ENCODE data around the gene ZNF141. TPM values are rescaled to one million over a fixed set of nuclear protein-coding genes. Genes with fewer than 3 reads are reported as not detected.
A peak's percentile ranks its signal among the peaks of the same experiment; 100 is the strongest.
"Not testable (repeated sequence)": the region's sequence is repeated elsewhere in the genome, so short reads cannot be mapped to it uniquely, and the experiment has no call there.

Gene ZNF141
- 10 to 100 TPM; 12.9 to 70.9 (median 32.2) TPM for total RNA-seq

DNA sequence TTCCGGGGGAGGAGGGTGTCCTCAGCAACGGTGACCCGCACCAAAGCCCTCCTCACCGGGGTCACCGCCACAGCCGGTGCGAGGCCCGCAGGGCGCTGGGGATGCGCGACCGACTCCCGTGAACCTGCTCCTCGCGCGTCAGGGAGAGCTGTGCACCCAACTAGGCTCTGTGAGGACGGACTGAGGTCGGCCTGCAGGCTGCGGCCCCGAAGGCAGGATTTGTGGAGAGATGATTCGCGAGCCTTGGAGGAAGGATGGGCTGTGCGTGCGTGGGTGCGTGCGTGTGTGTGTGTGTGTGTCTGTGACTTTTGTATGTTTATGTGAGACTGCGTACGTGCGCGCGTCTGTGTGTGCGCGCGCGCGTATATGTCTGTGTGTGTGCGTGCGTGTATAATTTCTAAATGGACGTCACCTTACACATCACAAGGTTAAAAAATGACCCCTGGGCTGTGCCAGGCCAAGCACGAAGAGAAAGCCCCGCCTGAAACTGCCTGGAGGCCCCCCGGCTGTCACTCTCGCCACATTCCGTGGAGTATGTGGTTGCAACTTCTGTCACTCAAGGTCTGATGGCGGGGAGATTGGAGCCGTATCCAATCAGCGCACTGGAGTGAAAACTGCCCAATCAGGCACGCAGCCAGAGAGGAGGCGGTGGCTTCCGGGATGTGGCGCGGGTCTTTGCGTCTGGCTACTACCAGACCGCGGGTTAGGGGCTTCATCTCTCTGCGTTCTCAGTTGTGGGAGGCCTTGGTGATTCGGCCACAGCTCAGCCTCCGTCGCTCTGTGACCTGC, at the start of gene ZNF141:
TSS of gene ZNF141 (plus strand) at position 672 of the 789 bp plus-strand sequence. CDS start 170 bp downstream, outside the sequence.
- no peaks in the 10 kb centered on the region for H3K27me3 ChIP-seq
- peak; percentile 95 to 98 for DNase-seq
- H3K9me3 ChIP-seq, result no peaks in the 10 kb centered on the region
- peaks cover 0 to 5% of the 10 kb centered on the region in 2 donors for H3K4me1 ChIP-seq
- intact Hi-C loops (cut with DNase I; ENCODE audit: low total_unique reads), result no loop called here
- peak within 1 kb of the TSS; percentile 60 to 90 for H3K4me3 ChIP-seq
- H3K27ac ChIP-seq, result peak within 1 kb of the TSS; percentile 90 to 94
- no peaks in the 10 kb centered on the region for H3K36me3 ChIP-seq
- peak; percentile 50 to 62 for TF ChIP-seq POLR2A (IDR thresholded peaks at IDR 0.05)
- TF ChIP-seq, protein P1, sequence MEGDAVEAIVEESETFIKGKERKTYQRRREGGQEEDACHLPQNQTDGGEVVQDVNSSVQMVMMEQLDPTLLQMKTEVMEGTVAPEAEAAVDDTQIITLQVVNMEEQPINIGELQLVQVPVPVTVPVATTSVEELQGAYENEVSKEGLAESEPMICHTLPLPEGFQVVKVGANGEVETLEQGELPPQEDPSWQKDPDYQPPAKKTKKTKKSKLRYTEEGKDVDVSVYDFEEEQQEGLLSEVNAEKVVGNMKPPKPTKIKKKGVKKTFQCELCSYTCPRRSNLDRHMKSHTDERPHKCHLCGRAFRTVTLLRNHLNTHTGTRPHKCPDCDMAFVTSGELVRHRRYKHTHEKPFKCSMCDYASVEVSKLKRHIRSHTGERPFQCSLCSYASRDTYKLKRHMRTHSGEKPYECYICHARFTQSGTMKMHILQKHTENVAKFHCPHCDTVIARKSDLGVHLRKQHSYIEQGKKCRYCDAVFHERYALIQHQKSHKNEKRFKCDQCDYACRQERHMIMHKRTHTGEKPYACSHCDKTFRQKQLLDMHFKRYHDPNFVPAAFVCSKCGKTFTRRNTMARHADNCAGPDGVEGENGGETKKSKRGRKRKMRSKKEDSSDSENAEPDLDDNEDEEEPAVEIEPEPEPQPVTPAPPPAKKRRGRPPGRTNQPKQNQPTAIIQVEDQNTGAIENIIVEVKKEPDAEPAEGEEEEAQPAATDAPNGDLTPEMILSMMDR (IDR thresholded peaks at IDR 0.05), result peak in 1 of 4 experiments; percentile 6

- Histone ChIP-seq H3K4me3 (no peak overlapping the region), H3K36me3 (no peaks in the 10 kb centered on the region), H3K9me3 (no peaks in the 10 kb centered on the region), H3K27ac (no peak overlapping the region), H3K4me1 (no peaks in the 10 kb centered on the region), H3K27me3 (no peaks in the 10 kb centered on the region)
- intact Hi-C loops (cut with DNase I; ENCODE audit: low total_unique reads), result no loop called here
- no peak for TF ChIP-seq POLR2A (IDR thresholded peaks at IDR 0.05)
- TF ChIP-seq, protein P1 (IDR thresholded peaks at IDR 0.05), result no peak
- no peak for DNase-seq
These were observed 48.7 kb upstream of the ZNF141 start for GRCh38 chr4:288891-289290.

GRCh38 chr4:294732-295131, 42.9 kb upstream of the ZNF141 start:
- Histone ChIP-seq H3K4me3 (no peak overlapping the region), H3K27ac (no peak overlapping the region), H3K27me3 (no peaks in the 10 kb centered on the region), H3K9me3 (no peaks in the 10 kb centered on the region), H3K36me3 (no peaks in the 10 kb centered on the region), H3K4me1 (no peaks in the 10 kb centered on the region)
- no peak for TF ChIP-seq POLR2A (IDR thresholded peaks at IDR 0.05)
- TF ChIP-seq, protein P1 (IDR thresholded peaks at IDR 0.05), result no peak
- DNase-seq, result no peak
- intact Hi-C loops (cut with DNase I; ENCODE audit: low total_unique reads), result no loop called here

GRCh38 chr4:302381-302780, 35.2 kb upstream of the ZNF141 start:
- intact Hi-C loops (cut with DNase I; ENCODE audit: low total_unique reads), result no loop called here
- no peaks in the 10 kb centered on the region for H3K9me3 ChIP-seq
- TF ChIP-seq, protein P1 (IDR thresholded peaks at IDR 0.05), result no peak
- TF ChIP-seq POLR2A (IDR thresholded peaks at IDR 0.05), result no peak

DNA sequence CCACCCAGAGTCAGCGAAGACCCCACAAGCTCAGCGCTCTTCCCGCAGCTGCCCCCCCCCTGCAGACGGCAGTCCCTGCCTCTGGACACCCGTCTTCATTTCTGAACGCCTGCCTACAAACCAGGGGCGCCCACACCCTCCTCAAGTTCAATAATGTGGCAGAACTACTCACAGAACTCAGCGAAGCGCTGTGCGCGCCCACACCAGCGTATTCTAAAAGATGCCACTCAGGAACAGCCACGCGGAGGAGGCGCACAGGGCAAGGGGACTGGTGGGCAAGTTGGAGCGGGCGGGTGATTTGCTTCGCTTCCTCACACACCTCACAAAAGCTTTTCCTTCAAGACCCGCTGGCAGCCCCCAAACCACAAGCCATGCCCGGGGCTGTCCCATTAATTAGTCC, 33.1 kb upstream of the ZNF141 start:
- intact Hi-C loops (cut with DNase I; ENCODE audit: low total_unique reads); H3K27ac ChIP-seq; DNase-seq: not testable (repeated sequence)

More at GRCh38 chr4:302381-302780, 35.2 kb upstream of the ZNF141 start:
- H3K36me3 ChIP-seq, result no peaks in the 10 kb centered on the region
- H3K4me3 ChIP-seq, result no peak overlapping the region
- H3K4me1 ChIP-seq, result no peaks in the 10 kb centered on the region
- no peaks in the 10 kb centered on the region for H3K27me3 ChIP-seq
- no peak for DNase-seq
- no peak overlapping the region for H3K27ac ChIP-seq

More for the DNA sequence above, 33.1 kb upstream of the ZNF141 start:
- not testable (repeated sequence) for H3K27me3 ChIP-seq, H3K36me3 ChIP-seq, H3K9me3 ChIP-seq, H3K4me1 ChIP-seq
- peak overlapping the region; percentile 24 to 31 for H3K4me3 ChIP-seq
